DMS 273 treated with DMSO at 0.1 percent for 48 hours (cell line): Measurements from ENCODE around the gene SFSWAP.
"Not testable (repeated sequence)": the region's sequence is repeated elsewhere in the genome, so short reads cannot be mapped to it uniquely, and the experiment has no call there.

Source experiments
- DNase-seq: peaks from one replicate; lab custom pipeline; 2025; lab: John Stamatoyannopoulos, UW

SFSWAP gene

GRCh38 chr12:131710464-131711457 lies at the start of gene SFSWAP:
TSS of gene SFSWAP (plus strand) at chr12:131711090. CDS start at chr12:131711230, 140 bp downstream.
- DNase-seq = peak; percentile 45

DNA sequence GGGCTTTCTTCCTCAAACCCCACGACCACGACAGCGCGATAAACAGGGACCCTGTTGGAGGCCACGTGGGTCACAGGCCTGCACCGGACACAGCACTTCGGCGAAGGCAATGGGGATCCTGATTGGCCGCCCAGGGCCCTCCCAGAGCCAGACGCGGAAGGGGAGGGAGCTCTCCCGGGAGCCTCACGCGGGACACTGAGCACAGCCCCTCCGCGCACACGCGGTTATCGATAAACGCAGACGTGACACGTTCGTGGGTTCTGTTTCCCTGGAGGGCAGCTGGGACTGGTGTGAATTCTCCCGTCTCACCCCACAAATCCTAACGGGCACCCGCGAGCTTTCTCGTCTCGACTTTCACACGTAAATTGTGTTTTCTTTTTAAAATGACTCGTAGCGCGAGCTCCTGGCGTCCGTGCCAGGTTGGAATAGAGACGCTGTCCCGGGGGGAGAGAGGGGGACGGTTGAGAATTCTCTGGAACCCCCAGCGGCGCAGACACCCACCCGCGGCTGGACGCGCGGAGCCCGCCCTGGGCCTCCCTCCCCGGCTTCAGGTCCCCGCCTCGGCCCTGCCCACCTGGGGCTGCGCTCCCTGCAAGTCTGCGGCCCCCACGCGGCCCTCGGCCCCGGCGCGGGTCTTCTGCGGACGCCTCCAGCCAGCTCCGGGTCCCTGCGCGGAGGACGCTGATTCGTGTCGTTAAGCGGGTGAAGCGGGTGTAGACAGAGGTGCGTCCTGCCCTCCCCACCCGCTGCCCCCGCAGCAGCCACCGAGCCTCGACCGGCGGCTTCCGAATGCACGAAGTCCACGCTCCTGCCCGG lies 49.5 kb upstream of the SFSWAP start:
- DNase-seq = not testable (repeated sequence)

DNA sequence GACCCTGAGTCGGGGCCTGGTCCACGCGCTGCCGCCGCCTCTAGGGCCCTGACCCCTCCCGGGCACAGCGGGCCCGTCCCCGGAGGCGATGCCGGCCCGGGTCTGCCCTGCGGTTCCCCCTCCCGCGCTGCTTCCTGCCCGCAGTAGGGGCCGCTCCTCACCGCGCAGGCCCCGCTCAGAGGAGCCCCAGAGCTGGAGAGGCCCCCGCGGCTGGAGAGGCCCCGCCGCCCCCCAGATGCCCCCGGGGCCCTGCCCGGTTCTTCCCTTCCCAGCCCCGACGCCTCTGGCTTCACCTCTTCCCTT lies 49.0 kb upstream of the SFSWAP start:
- not testable (repeated sequence) for DNase-seq

GRCh38 chr12:131662346-131662745 lies 48.5 kb upstream of the SFSWAP start:
- DNase-seq = not testable (repeated sequence)

GRCh38 chr12:131665666-131666065 lies 45.2 kb upstream of the SFSWAP start:
- not testable (repeated sequence) for DNase-seq

GRCh38 chr12:131666486-131666885 lies 44.4 kb upstream of the SFSWAP start:
- DNase-seq = not testable (repeated sequence)

DNA sequence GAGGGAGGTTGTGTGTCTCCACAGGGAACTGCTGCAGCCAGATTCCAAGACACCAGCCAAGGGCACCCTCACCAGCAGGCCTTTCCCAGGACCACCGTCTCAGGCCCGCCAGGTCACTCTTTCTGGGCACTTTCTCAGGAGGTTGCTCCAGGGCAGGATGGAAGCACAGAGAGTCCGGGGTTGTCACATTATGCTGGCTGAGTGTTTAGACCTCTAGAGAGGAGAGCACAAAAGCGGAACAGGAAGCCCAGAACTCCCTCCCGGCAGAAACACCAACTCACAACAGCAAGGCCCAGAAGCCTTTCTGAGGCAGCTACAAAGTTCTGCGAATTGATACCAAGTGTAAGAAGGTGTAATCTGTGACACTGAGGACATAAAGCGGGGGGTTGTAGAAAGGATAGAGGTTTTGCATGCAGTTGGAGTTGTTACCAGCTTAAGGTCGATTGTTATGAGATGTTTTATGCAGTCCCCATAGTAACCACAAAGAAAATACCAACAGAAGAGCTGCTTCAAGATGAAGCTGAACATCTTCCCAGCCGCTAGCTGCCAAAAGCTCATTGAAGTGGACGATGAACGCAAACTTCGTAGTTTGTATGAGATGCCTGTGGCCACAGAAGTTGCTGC lies 43.8 kb upstream of the SFSWAP start:
- DNase-seq = not testable (repeated sequence)

- no peak for DNase-seq
These were observed 39.6 kb upstream of the SFSWAP start for GRCh38 chr12:131671276-131671675.

GRCh38 chr12:131671871-131672270 lies 39.0 kb upstream of the SFSWAP start:
- no peak for DNase-seq

GRCh38 chr12:131672311-131672940 lies 38.5 kb upstream of the SFSWAP start:
- DNase-seq = no peak

DNA sequence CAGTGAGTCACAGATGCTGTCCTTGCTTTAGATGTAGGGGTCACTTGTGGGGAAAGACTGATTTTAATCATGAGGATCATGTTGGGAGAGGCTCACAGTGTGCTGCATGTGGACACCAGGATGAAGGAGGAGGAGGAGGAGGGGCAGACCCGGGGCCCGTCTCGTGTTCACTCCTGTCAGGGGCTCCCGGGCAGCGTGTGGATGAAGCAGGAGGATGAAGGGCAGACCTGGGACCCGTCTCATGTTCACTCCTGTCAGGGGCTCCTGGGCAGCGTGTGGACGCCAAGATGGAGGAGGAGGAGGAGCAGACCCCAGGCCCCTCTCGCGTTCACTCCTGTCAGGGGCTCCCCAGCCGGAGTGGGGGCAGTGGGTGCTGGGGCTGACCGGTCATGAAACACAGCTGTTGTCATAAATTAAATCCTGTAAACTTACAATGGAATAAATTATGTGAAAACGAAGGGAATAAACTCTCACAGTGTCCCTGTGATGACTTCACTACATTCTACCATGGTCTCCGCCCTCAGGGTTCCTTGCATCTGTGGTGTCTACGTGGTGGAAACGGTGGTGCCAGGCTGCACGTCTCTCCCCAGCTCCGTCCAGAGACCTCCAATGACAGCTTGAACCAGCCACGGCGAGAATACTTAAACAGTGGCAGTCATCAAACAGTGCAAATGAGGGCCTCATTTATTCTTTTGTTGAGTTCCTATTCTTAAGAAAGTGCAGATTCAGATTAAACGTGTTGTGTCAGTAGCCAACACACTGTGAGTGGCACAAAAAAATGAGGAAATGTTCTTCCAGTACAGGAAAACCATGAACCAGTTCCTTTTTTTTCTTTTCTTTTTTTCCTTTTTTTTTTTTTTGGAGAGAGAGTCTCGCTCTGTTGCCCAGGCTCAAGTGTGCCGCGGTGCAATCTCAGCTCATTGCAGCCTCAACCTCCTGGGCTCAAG lies 37.7 kb upstream of the SFSWAP start:
- DNase-seq = no peak

GRCh38 chr12:131673888-131674257 lies 37.0 kb upstream of the SFSWAP start:
- no peak for DNase-seq

DNA sequence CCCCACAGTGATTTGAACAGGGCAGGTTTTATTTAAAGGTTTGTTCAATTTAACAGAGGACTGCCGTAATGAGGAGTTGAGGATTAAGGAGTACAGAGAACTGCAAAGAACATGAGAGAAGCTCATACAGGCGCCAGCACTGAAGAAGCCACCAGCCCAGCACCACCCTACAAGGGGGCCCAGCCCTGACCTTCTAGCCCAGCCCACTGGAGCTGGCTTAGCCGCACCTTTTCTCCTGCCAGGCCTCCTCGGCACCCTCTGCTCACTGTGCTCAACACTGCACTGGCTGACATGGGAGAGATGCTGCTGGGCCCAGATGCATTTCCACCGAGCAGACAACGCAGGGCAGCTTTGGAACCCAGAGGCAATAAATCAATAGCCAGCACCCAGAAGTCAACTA lies 36.5 kb upstream of the SFSWAP start:
- DNase-seq = no peak

DNA sequence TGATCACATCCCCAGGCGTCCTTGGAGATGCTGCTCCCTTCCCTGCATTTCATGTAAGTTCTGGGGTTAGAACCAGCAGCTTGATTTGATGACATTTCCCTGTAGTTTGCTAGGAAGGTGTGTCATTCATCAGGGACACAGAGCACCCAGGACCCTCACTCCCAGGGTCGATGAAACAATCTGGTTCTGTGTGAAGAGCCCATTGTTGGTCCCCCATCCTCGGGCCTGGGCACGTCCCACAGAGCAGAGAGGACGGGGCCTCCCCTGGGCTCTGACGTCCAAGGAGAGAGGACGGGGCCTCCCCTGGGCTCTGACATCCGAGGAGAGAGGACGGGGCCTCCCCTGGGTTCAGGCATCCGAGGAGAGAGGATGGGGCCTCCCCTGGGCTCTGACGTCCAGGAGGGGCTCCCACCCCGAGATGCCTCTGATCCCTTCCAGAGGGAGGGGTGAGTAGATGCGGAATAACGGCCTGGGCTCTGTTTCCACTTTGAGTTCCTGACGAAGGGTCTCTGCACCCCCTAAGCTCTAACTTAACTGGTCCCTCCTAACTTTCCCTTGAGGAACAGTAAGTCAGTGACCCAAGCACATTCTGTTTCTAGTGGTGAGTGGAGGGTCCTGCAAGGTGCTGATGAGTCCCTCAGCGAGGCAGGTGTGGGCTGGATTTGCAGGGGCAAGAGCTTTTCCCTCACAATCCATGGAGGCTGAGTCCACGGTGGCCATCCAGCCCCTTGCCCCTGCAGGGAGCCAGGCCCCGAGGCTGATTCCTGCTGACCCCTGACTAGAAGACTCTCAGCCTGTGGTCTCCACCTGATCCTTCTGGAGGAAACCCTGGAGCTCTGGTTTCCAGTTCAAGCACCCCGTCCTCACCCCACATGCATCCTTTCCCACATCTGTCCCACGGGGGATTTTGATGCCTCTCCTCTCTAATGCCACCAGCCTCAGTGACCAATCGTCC lies 35.5 kb upstream of the SFSWAP start:
- no peak for DNase-seq

DNA sequence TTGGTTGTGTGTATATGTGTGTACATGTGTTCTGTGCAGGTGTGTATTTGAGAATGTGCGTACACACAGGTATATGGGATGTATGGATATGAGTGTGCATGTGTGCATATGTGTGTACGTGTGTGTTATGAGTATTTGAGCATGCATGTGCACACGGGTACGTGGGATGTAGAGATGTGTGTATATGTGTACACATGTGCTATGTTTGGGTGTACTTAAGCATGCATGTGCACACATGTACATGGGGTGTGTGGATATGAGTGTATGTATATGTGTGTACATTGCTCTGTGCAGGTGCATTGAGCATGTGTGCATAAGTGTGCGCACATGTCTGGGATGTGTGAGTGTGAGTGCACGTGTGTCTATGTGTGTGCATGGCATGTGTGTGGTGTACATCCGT lies 34.3 kb upstream of the SFSWAP start:
- DNase-seq = no peak

DNA sequence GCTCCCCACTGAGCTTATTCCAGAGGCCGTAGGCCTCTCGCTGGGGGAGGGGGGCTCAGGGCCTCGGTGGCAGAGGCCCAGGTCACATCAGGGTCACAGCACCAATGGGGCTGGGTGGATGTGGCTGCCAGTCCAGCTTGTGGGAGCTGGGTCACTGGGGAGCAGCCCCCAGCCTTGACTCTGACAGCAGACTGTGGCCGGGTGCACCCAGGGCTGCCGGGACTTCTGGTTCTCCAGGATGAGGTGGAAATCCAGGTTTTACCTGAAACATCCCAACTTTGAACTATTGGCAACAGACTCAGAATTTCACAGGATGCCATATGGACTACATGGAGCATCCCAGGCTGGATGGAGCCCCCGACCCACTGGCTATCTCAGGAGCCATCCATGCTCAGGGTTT lies 33.8 kb upstream of the SFSWAP start:
- DNase-seq = not testable (repeated sequence)

DNA sequence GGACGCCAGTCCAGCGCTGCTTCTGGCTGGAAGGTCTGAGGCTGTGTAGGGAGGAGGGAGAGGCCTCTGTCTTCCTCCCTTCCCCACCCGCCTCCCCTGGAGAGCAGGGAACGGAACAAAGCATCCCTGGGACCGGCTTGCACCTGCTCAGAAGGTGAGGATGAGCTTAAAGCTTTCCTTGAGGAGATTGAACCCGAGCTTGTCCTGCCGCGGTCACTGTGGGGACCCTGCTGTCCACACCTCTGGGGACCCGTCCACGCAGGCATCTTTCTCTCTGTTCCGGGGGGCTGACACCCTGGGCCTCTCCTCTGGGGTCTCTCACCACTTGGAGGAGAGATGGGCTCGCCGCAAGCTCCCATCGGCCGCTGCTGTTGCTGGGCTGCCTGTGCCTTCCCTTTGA lies 33.2 kb upstream of the SFSWAP start:
- DNase-seq = no peak

DNA sequence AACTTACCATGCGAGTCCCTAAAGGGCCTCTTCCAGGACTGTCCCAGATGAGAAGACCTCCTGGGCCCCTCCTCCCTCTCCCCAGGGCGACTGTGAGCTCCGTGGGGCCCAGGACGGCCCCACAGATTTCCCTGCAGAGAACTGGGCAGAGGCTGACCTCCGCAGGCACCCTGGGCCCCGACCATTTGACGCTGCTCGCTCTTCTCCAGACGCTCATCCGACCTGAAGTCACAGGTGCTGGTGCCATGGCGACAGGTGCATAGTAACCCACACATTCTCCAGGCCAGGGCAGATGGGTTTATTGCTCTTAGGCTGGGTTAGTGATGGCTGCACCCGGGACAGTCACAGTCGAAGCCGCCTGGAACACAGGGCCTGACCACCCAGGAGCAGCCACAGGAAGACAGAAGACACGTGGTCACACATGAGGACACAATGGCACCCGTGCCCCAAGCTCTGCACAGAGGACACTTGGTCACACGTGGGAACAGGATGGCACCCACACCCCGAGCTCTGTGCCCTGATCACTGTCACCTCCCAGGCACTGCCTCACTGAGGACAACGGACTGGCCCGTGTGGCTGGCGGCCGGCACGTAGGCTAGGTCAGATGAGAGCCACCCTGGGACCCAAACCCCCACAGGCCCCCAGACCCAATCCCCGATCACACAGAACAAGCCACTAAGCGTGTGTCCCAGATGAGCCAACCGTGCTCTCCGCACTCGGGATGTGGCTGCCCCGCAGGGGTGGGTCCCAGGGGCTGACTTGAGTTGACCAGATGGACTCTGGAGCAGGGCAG lies 32.3 kb upstream of the SFSWAP start:
- not testable (repeated sequence) for DNase-seq

- not testable (repeated sequence) for DNase-seq
These were observed 31.7 kb upstream of the SFSWAP start for GRCh38 chr12:131679186-131679585.
